Hepatocyte (in vitro differentiated cells): ENCODE data around the gene SYNE2. TPM values are rescaled to one million over a fixed set of nuclear protein-coding genes. Genes with fewer than 3 reads are reported as not detected.
A peak's percentile ranks its signal among the peaks of the same experiment; 100 is the strongest.
"Not testable (repeated sequence)": the region's sequence is repeated elsewhere in the genome, so short reads cannot be mapped to it uniquely, and the experiment has no call there.

Source experiments
- DNase-seq: peaks from one replicate; pipeline ENCODE4 v3.0.0-alpha.2; 2016; ENCODE audit warnings: low spot score
- H2AFZ ChIP-seq: fragments of 200-600 bp; sonication (generic); 2 replicates; pipeline ENCODE4 v1.6.0; 2016; ENCODE audit warnings: antibody characterized with exemption, mild to moderate bottlenecking
- H3K27ac ChIP-seq: fragments of 200-600 bp; sonication (generic); 2 replicates; pipeline ENCODE4 v1.5.1; 2016; ENCODE audit warnings: mild to moderate bottlenecking
- H3K27me3 ChIP-seq: fragments of 200-600 bp; sonication (generic); 2 replicates; pipeline ENCODE4 v1.6.1; 2016
- H3K36me3 ChIP-seq: fragments of 200-600 bp; sonication (generic); replicated peaks from 2 replicates; pipeline ENCODE4 v1.5.1; 2016; ENCODE audit warnings: low read depth; ENCODE audit not compliant: insufficient read depth
- H3K4me1 ChIP-seq: fragments of 200-600 bp; sonication (generic); 2 replicates; pipeline ENCODE4 v1.5.1; 2016; ENCODE audit warnings: mild to moderate bottlenecking, moderate library complexity; ENCODE audit not compliant: insufficient read depth
- H3K4me2 ChIP-seq: fragments of 200-600 bp; sonication (generic); 2 replicates; pipeline ENCODE4 v1.6.0; 2016
- H3K4me3 ChIP-seq: fragments of 200-600 bp; sonication (generic); 2 replicates; pipeline ENCODE4 v1.5.1; 2016; ENCODE audit warnings: mild to moderate bottlenecking
- H3K79me2 ChIP-seq: fragments of 200-600 bp; sonication (generic); 2 replicates; pipeline ENCODE4 v1.6.0; 2017; ENCODE audit warnings: mild to moderate bottlenecking
- H3K9me2 ChIP-seq: fragments of 200-600 bp; sonication (generic); replicated peaks from 2 replicates; pipeline ENCODE4 v1.6.0; 2017; ENCODE audit warnings: mild to moderate bottlenecking; ENCODE audit not compliant: insufficient read depth
- H3K9me3 ChIP-seq: fragments of 200-600 bp; sonication (generic); 2 replicates; pipeline ENCODE4 v1.5.1; 2016; ENCODE audit warnings: low read depth, mild to moderate bottlenecking
- H4K20me1 ChIP-seq: fragments of 200-600 bp; sonication (generic); 2 replicates; pipeline ENCODE4 v1.6.0; 2016; ENCODE audit warnings: mild to moderate bottlenecking; ENCODE audit not compliant: insufficient read depth, poor library complexity, severe bottlenecking
- CTCF ChIP-seq: fragments of 200-600 bp; sonication (generic); IDR thresholded peaks from 2 replicates; pipeline ENCODE4 v1.5.1; 2016; ENCODE audit warnings: antibody characterized with exemption, mild to moderate bottlenecking; ENCODE audit not compliant: poor library complexity
- EZH2 ChIP-seq: fragments of 200-600 bp; sonication (generic); IDR thresholded peaks from 2 replicates; pipeline ENCODE4 v1.6.1; 2016; ENCODE audit warnings: antibody characterized with exemption, mild to moderate bottlenecking, borderline replicate concordance
- EZH2phosphoT487 ChIP-seq: fragments of 200-600 bp; sonication (generic); IDR thresholded peaks from one replicate; pipeline ENCODE4 v1.6.1; 2018; ENCODE audit warnings: antibody characterized with exemption, mild to moderate bottlenecking, low read depth, moderate library complexity; ENCODE audit not compliant: unreplicated experiment, severe bottlenecking
- WGBS: methylation state at CpG from one replicate; pipeline ENCODE4 v1.1.6; 2016; ENCODE audit warnings: low lambda C conversion rate; ENCODE audit errors: missing lambda C conversion rate; 5-methylcytosine and 5-hydroxymethylcytosine counted together
- polyA plus RNA-seq: library from polyadenylated mRNA; unstranded; fragments of >200 nt; fragmentation: Nextera tagmentation; extraction: Ambion mirVana; gene quantifications from 2 replicates; pipeline ENCODE4 v1.2.1, GENCODE V29; 2016
- total RNA-seq: library from RNA; depleted of rRNA; stranded (reverse); fragments of >200 nt; gene quantifications from 2 replicates; pipeline ENCODE4 v1.2.3, GENCODE V29; 2014

The SYNE2 gene
- total and polyA plus RNA-seq, 2 experiments from 2014 or later: 21.0 to 58.6 TPM

DNA sequence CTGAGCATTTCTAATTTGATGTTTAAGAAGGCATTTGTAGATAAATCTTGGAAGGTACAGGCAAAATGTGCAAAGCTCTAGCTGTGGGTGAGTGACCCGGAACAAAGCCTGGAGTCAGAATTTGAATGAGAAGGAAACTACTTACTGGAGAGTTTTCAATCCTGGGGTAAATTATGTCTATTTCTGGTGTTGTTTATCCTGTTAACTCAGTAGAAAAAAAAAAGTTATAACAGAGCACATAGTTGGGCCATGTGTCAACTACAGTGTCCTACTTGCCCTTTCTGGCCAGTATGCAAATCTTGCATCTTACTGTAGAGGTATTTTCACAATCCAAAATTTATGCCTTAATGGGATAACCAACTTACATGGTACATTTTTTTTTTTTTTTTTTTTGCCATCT is 182.3 kb downstream of the SYNE2 start:
- Histone ChIP-seq H2AFZ (no peak overlapping the region), H3K36me3 (no peaks in the 10 kb centered on the region), H3K79me2 (no peaks in the 10 kb centered on the region), H3K4me1 (no peaks in the 10 kb centered on the region), H3K9me2 (no peaks in the 10 kb centered on the region), H3K4me3 (no peak overlapping the region), H3K27me3 (no peaks in the 10 kb centered on the region), H4K20me1 (no peaks in the 10 kb centered on the region), H3K27ac (no peak overlapping the region), H3K9me3 (no peaks in the 10 kb centered on the region), H3K4me2 (no peak overlapping the region)
- 92% methylated on average over 1 of the region's 1 CpG for WGBS
- no peak for TF ChIP-seq CTCF
- TF ChIP-seq EZH2: no peak
- TF ChIP-seq EZH2phosphoT487: no peak
- DNase-seq: no peak

- H3K9me3 ChIP-seq, H3K4me3 ChIP-seq, H3K36me3 ChIP-seq, H3K4me1 ChIP-seq, H2AFZ ChIP-seq, H3K4me2 ChIP-seq, H3K79me2 ChIP-seq, DNase-seq, H4K20me1 ChIP-seq, H3K27me3 ChIP-seq, H3K27ac ChIP-seq, H3K9me2 ChIP-seq: not testable (repeated sequence)
- WGBS: 96% methylated on average over 16 of the region's 66 CpGs
Observed at GRCh38 chr14:64037869-64038745, 185.3 kb downstream of the SYNE2 start.

DNA sequence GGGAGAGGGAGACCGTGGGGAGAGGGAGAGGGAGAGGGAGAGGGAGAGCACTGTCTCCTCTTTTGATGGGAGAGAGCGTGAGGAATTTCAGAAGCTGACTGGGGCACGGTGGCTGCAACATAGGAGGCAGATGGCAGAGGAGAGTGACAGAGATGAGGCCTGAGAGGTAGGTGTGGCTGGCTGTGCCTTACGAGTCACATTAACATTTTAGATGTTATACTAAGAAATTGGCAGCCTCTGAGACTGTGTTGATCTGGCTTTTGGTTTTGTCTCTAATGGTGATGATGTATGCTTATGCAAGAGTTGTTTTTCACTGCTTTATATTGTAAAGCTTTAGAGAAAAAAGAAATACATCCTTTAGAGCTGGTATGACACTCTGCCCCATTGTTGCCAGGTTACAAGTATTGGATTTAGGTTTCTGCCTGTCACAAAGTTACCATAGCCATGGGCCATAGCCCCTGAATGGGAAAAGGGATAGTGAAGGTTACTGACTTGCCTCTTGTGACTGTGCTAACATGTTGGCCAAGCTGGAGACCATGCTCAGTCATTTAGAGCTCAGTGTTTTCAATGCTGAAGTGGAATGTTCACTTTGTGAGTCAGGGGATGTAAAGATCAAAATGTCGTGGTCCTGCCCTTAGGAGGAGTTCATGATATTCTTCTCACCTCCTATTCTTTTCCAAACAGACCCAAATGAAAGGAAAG is 186.2 kb downstream of the SYNE2 start:
- Histone ChIP-seq H2AFZ (no peak overlapping the region), H3K27me3 (no peaks in the 10 kb centered on the region), H3K36me3 (no peaks in the 10 kb centered on the region), H3K9me2 (no peaks in the 10 kb centered on the region), H3K4me3 (no peak overlapping the region), H3K27ac (no peak overlapping the region), H3K79me2 (no peaks in the 10 kb centered on the region), H3K9me3 (no peaks in the 10 kb centered on the region), H3K4me2 (no peak overlapping the region), H3K4me1 (no peaks in the 10 kb centered on the region), H4K20me1 (no peaks in the 10 kb centered on the region)
- TF ChIP-seq EZH2phosphoT487: no peak
- TF ChIP-seq CTCF: no peak
- no peak for TF ChIP-seq EZH2
- 93% methylated on average over 5 of the region's 5 CpGs for WGBS
- DNase-seq: no peak

- H3K36me3 ChIP-seq: no peaks in the 10 kb centered on the region
- no peaks in the 10 kb centered on the region for H4K20me1 ChIP-seq
- 95% methylated on average over 2 of the region's 2 CpGs for WGBS
- no peak for DNase-seq
- no peaks in the 10 kb centered on the region for H3K79me2 ChIP-seq
- TF ChIP-seq CTCF: peak; percentile 36
- TF ChIP-seq EZH2: no peak
- no peaks in the 10 kb centered on the region for H3K4me1 ChIP-seq
- H3K9me3 ChIP-seq: no peaks in the 10 kb centered on the region
- H3K9me2 ChIP-seq: no peaks in the 10 kb centered on the region
- no peak overlapping the region for H2AFZ ChIP-seq
- H3K27ac ChIP-seq: no peak overlapping the region
- no peaks in the 10 kb centered on the region for H3K27me3 ChIP-seq
- no peak overlapping the region for H3K4me2 ChIP-seq
- H3K4me3 ChIP-seq: no peak overlapping the region
Observed at GRCh38 chr14:64040044-64040443, 187.2 kb downstream of the SYNE2 start.

DNA sequence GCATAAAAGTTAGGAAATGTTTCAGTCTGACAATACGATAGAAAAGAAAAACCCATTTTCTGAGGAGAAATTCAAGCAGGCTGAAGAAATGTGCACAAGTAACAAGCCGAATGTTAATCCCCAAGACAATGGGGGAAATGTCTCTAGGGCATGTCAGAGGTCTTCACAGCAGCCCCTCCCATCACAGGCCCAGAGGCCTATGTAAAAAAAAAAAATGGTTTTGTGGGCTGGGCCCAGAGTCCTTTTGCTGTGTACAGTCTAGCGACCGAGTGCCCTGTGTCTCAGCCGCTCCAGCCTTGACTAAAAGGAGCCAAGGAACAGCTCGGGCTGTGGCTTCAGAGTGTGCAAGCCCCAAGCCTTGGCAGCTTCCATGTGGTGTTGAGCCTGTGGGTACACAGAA is 190.5 kb downstream of the SYNE2 start:
- not testable (repeated sequence) for H3K4me2 ChIP-seq, H3K9me3 ChIP-seq, H3K27ac ChIP-seq, H3K9me2 ChIP-seq, H3K36me3 ChIP-seq, DNase-seq, H3K79me2 ChIP-seq, H3K27me3 ChIP-seq, H3K4me3 ChIP-seq, H4K20me1 ChIP-seq, H2AFZ ChIP-seq, H3K4me1 ChIP-seq
- WGBS: 98% methylated on average over 6 of the region's 6 CpGs
